Mesendoderm (in vitro differentiated cells): ENCODE data around the gene COL9A2.

Source experiments
- DNase-seq: peaks from one replicate; pipeline ENCODE4 v3.0.0; 2013
- H2AK5ac ChIP-seq: 2 replicates; pipeline ENCODE4 v1.6.1; 2013; ENCODE audit warnings: low read length, inconsistent platforms
- H2BK120ac ChIP-seq: 2 replicates; pipeline ENCODE4 v1.6.1; 2013; ENCODE audit warnings: low read depth, mild to moderate bottlenecking, low read length, moderate library complexity, mixed read lengths
- H2BK15ac ChIP-seq: replicated peaks from 2 replicates; pipeline ENCODE4 v1.6.1; 2013; ENCODE audit warnings: low read depth, mild to moderate bottlenecking, moderate library complexity
- H2BK5ac ChIP-seq: 2 replicates; pipeline ENCODE4 v1.6.1; 2013; ENCODE audit warnings: low read length, inconsistent platforms
- H3K18ac ChIP-seq: 2 replicates; pipeline ENCODE4 v1.6.1; 2013; ENCODE audit warnings: mild to moderate bottlenecking, low read length, mixed read lengths
- H3K23ac ChIP-seq: one replicate; pipeline ENCODE4 v1.6.1; 2013; ENCODE audit warnings: low read length
- H3K27ac ChIP-seq: 2 replicates; pipeline ENCODE4 v1.5.1; 2013; ENCODE audit warnings: low read depth, mild to moderate bottlenecking, inconsistent platforms, low read length, moderate library complexity
- H3K27me3 ChIP-seq: 2 replicates; pipeline ENCODE4 v1.6.1; 2013; ENCODE audit warnings: low read length, control low read depth, mild to moderate bottlenecking, inconsistent platforms; ENCODE audit not compliant: insufficient read depth, poor library complexity
- H3K36me3 ChIP-seq: 2 replicates; pipeline ENCODE4 v1.6.1; 2013; ENCODE audit warnings: low read length, inconsistent platforms; ENCODE audit not compliant: control insufficient read depth, insufficient read depth
- H3K4ac ChIP-seq: one replicate; pipeline ENCODE4 v1.6.1; 2013; ENCODE audit warnings: low read depth, mild to moderate bottlenecking, low read length, moderate library complexity
- H3K4me1 ChIP-seq: 2 replicates; pipeline ENCODE4 v1.6.1; 2013; ENCODE audit warnings: low read depth, low read length, inconsistent platforms; ENCODE audit not compliant: control insufficient read depth
- H3K4me2 ChIP-seq: 2 replicates; pipeline ENCODE4 v1.6.1; 2013; ENCODE audit warnings: low read length
- H3K4me3 ChIP-seq: 2 replicates; pipeline ENCODE4 v1.5.1; 2013; ENCODE audit warnings: mild to moderate bottlenecking, low read length
- H3K56ac ChIP-seq: one replicate; pipeline ENCODE4 v1.6.1; 2013; ENCODE audit warnings: low read length
- H3K79me1 ChIP-seq: 2 replicates; pipeline ENCODE4 v1.6.1; 2013; ENCODE audit warnings: low read length, inconsistent platforms
- H3K79me2 ChIP-seq: 2 replicates; pipeline ENCODE4 v1.6.1; 2013; ENCODE audit warnings: mild to moderate bottlenecking, low read length; ENCODE audit not compliant: control insufficient read depth, insufficient read depth
- H3K9ac ChIP-seq: 2 replicates; pipeline ENCODE4 v1.6.1; 2013; ENCODE audit warnings: low read length, inconsistent platforms
- H4K5ac ChIP-seq: one replicate; pipeline ENCODE4 v1.6.1; 2013; ENCODE audit warnings: low read length
- H4K8ac ChIP-seq: one replicate; pipeline ENCODE4 v1.6.1; 2013; ENCODE audit warnings: low read depth, mild to moderate bottlenecking, control low read depth, low read length, moderate library complexity
- WGBS: extraction: QIAGEN DNeasy Blood & Tissue Kit; methylation state at CpG from one replicate; pipeline ENCODE4 v1.1.7; 2013; ENCODE audit warnings: low lambda C conversion rate, missing lambda C conversion rate; ENCODE audit not compliant: insufficient coverage; ENCODE audit errors: extremely low coverage; 5-methylcytosine and 5-hydroxymethylcytosine counted together

COL9A2 gene

DNA sequence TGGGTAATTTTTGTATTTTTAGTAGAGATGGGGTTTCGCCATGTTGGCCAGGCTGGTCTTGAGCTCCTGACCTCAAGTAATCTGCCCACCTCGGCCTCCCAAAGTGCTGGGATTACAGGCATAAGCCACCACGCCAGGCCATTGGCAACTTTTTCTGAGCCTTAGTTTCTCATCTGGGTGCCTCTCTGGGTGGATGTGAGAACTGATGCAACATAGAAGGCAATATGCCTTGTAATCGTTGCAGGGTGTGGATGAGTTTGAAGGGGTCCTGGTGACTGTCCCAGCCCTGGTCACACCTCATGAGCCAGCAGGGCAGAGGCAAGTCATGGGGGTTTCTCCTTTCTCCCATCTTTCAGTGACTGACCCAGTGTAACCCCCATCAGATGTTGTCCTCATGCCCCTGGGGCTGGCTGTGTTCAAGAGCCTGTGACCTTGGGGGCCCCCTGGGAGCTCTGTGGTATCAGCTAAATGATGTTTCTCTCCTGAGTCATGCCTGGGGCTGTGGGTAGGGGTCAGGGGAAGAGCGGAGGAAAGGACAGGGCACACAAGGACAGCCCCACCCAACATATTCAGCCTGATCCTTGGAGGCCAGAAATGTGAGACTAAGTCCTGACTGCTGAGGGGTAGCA lies 3.6 kb downstream of the COL9A2 start:
- no peak overlapping the region for H2AK5ac ChIP-seq
- no CpG with 5 or more reads among the region's 5 CpGs for WGBS
- DNase-seq: no peak

DNA sequence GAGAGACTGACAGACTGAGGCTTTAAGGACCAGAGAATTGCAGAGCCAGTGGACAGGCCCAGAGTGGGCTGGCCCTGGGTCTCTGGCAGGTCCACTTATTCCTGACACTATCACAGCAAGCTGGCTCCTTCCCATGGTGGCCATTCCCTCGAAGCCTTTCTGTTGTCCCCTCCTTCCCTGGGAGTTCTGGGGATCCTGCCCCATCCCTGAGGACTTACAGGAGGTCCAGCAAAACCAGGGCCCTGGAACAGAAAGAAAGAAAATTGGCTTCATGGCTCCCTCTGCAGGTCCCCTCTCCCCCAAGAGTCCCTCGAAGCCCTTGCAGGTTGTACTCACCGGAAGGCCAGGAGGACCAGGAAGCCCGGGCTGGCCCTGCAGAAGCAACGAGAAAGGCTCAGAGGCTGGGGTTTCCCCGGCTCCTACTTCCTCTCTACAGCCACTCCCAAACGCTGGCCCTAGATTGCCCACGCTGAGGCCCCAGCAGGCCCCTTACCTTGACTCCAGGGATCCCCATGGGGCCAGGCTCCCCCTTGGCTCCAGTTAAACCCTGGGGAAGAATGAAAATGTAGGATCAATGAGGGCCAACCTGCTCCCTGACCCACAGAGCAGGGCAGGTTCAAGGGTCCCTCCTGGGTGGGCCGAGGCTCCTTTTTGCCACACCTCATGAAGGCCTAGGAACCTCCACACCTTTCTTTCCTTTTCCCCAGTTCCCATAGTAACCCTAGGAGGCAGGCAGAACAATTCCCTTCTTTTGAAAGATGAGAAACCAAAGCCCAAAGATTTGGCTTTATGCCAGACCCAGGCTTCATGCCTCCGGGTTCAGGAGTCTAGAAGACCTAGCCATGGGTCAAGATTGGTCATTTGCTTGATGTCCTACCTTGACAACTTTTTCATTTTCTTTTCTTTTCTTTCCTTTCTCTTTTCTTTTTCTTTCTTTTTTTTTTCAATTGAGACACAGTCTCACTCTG lies 4.6 kb downstream of the COL9A2 start:
- no CpG with 5 or more reads among the region's 10 CpGs for WGBS
- no peak overlapping the region for H3K27ac ChIP-seq
- H3K4me2 ChIP-seq: no peak overlapping the region
- H2AK5ac ChIP-seq: no peak overlapping the region
- H2BK15ac ChIP-seq: no peak overlapping the region
- no peak overlapping the region for H2BK120ac ChIP-seq
- H3K4ac ChIP-seq: no peak overlapping the region
- no peak overlapping the region for H4K8ac ChIP-seq
- H3K79me1 ChIP-seq: peaks cover 2% of the 10 kb centered on the region
- H3K23ac ChIP-seq: no peak overlapping the region
- no peak overlapping the region for H2BK5ac ChIP-seq
- no peak overlapping the region for H4K5ac ChIP-seq
- H3K79me2 ChIP-seq: no peaks in the 10 kb centered on the region
- no peak overlapping the region for H3K9ac ChIP-seq
- no peak overlapping the region for H3K4me3 ChIP-seq
- H3K18ac ChIP-seq: no peak overlapping the region
- peaks cover 3% of the 10 kb centered on the region for H3K4me1 ChIP-seq
- peaks cover 5% of the 10 kb centered on the region for H3K36me3 ChIP-seq
- DNase-seq: no peak
- H3K56ac ChIP-seq: no peak overlapping the region
- H3K27me3 ChIP-seq: no peaks in the 10 kb centered on the region

More for the DNA sequence above, 3.6 kb downstream of the COL9A2 start:
- Histone ChIP-seq H3K27ac (no peak overlapping the region), H4K8ac (no peak overlapping the region), H3K79me2 (no peaks in the 10 kb centered on the region), H3K4ac (no peak overlapping the region), H3K56ac (peak overlapping the region; percentile 10), H4K5ac (no peak overlapping the region), H3K4me3 (no peak overlapping the region), H3K9ac (no peak overlapping the region), H3K18ac (no peak overlapping the region), H3K23ac (no peak overlapping the region), H2BK15ac (no peak overlapping the region), H3K4me1 (peaks cover 6% of the 10 kb centered on the region), H3K36me3 (peaks cover 4% of the 10 kb centered on the region), H3K79me1 (peaks cover 2% of the 10 kb centered on the region), H2BK5ac (no peak overlapping the region), H3K4me2 (no peak overlapping the region), H3K27me3 (no peaks in the 10 kb centered on the region), H2BK120ac (no peak overlapping the region)

DNA sequence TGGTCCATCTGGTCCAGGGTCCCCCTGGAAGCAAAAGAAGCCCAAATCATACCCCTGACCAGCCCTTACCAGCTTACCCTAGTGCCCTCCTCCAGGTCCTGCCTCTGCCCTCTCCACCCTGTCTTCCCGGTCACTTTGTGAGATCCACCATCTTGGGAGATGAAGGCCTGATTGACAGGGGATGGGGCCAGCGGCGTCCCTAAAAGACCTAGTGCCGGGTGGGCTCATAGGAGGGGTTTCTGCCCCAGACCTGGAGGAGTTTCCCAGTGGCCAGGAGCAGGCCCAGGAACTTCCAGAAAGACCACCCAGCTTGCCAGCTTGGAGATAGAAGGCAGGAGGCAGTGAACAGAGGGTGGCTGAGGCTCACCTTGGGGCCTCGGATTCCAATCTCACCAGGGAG lies 5.4 kb downstream of the COL9A2 start:
- Histone ChIP-seq H2AK5ac (no peak overlapping the region), H3K4me1 (peaks cover 3% of the 10 kb centered on the region), H3K27ac (no peak overlapping the region), H3K18ac (no peak overlapping the region), H3K9ac (no peak overlapping the region), H3K79me1 (peaks cover 2% of the 10 kb centered on the region), H4K5ac (no peak overlapping the region), H2BK120ac (no peak overlapping the region), H4K8ac (no peak overlapping the region), H3K4me3 (no peak overlapping the region), H3K4ac (no peak overlapping the region), H3K56ac (no peak overlapping the region), H3K23ac (no peak overlapping the region), H3K4me2 (no peak overlapping the region), H3K27me3 (no peaks in the 10 kb centered on the region), H2BK5ac (no peak overlapping the region), H2BK15ac (no peak overlapping the region), H3K36me3 (peaks cover 5% of the 10 kb centered on the region), H3K79me2 (no peaks in the 10 kb centered on the region)
- no peak for DNase-seq
- WGBS: no CpG with 5 or more reads among the region's 5 CpGs

DNA sequence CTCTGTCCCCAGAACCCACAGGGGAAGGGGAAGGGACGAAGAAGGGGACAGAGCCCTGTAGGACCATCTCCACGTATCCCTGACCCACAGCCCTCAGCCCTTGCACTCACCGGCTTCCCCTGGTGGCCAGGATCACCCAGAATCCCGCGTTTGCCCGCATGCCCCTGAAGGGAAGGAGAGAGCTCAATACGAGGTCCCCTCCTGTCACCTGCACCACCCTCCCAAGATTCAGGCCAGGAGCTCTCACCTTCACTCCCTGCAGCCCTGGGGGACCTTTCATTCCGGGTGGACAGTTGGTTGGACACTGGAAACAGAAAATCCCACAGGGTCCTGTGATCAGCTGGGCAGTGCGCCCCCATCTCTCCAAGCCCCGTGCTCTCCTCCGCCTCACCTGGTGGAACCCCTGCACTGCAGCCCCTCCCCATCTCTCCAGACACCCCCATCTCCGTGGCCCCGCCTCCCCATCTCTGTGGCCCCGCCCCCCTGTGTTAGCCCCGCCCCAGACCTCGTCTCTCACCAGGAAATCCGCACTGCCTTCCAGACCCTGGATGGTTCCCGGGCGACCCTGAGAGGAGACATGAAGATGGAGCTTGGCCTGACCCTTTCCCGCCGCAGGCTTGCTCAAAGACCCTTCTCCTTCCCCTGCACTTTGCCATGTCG lies 6.0 kb downstream of the COL9A2 start:
- Histone ChIP-seq H4K5ac (no peak overlapping the region), H3K4me1 (peaks cover 3% of the 10 kb centered on the region), H3K23ac (no peak overlapping the region), H3K4me2 (no peak overlapping the region), H2AK5ac (no peak overlapping the region), H3K79me1 (peaks cover 2% of the 10 kb centered on the region), H3K36me3 (peaks cover 5% of the 10 kb centered on the region), H3K9ac (no peak overlapping the region), H2BK120ac (no peak overlapping the region), H3K4ac (no peak overlapping the region), H3K4me3 (no peak overlapping the region), H3K27ac (no peak overlapping the region), H4K8ac (no peak overlapping the region), H2BK15ac (no peak overlapping the region), H3K79me2 (no peaks in the 10 kb centered on the region), H3K18ac (no peak overlapping the region), H2BK5ac (no peak overlapping the region), H3K27me3 (no peaks in the 10 kb centered on the region), H3K56ac (no peak overlapping the region)
- peak; percentile 31 for DNase-seq
- no CpG with 5 or more reads among the region's 22 CpGs for WGBS

DNA sequence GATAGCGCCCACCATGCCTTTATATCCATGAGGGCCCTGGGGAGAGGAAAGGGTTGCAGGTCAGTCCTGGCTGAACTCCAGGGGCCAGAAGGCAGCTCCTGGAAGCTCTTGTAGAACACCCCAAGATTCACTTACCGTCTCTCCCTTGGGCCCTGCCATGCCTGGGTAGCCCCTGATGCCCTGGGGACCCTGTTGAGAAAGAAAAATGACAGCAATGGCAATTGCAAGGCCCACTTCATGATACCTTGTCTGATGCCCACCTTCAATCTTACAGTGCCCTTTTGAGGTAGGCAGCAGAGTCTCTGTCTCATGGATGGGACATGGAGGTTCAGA lies 7.0 kb downstream of the COL9A2 start:
- peaks cover 3% of the 10 kb centered on the region for H3K4me1 ChIP-seq
- DNase-seq: no peak
- no CpG with 5 or more reads among the region's 2 CpGs for WGBS
- no peaks in the 10 kb centered on the region for H3K27me3 ChIP-seq
- no peak overlapping the region for H3K18ac ChIP-seq
- no peak overlapping the region for H2BK15ac ChIP-seq
- peaks cover 7% of the 10 kb centered on the region for H3K36me3 ChIP-seq
- no peaks in the 10 kb centered on the region for H3K79me2 ChIP-seq
- no peak overlapping the region for H3K27ac ChIP-seq
- no peak overlapping the region for H2BK5ac ChIP-seq
- no peak overlapping the region for H3K23ac ChIP-seq
- no peak overlapping the region for H4K8ac ChIP-seq
- H3K4ac ChIP-seq: no peak overlapping the region
- peaks cover 2% of the 10 kb centered on the region for H3K79me1 ChIP-seq
- no peak overlapping the region for H3K56ac ChIP-seq
- no peak overlapping the region for H3K9ac ChIP-seq
- no peak overlapping the region for H2BK120ac ChIP-seq
- no peak overlapping the region for H2AK5ac ChIP-seq
- H3K4me2 ChIP-seq: no peak overlapping the region
- H3K4me3 ChIP-seq: no peak overlapping the region
- H4K5ac ChIP-seq: no peak overlapping the region
